ENCODE measurements around the gene FGF12. TPM values are rescaled to one million over a fixed set of nuclear protein-coding genes. Genes with fewer than 3 reads are reported as not detected.
"Not testable (repeated sequence)": the region's sequence is repeated elsewhere in the genome, so short reads cannot be mapped to it uniquely, and the experiment has no call there.

The FGF12 gene
- total RNA-seq, 2 donors from 2014 or later, result 0.25 to 0.48 TPM

- Histone ChIP-seq H3K4me3 (no peak overlapping the region), H3K4me1 (no peaks in the 10 kb centered on the region), H3K36me3 (no peaks in the 10 kb centered on the region), H3K27me3 (no peaks in the 10 kb centered on the region), H3K9ac (ENCODE audit: low read depth in 2 of 2, low read length in 2 of 2) (no peak overlapping the region), H3K9me3 (no peaks in the 10 kb centered on the region), H3K27ac (no peak overlapping the region)
- intact Hi-C loops (cut with DNase I), result no loop called here
- no peak for DNase-seq
- TF ChIP-seq, protein P1, sequence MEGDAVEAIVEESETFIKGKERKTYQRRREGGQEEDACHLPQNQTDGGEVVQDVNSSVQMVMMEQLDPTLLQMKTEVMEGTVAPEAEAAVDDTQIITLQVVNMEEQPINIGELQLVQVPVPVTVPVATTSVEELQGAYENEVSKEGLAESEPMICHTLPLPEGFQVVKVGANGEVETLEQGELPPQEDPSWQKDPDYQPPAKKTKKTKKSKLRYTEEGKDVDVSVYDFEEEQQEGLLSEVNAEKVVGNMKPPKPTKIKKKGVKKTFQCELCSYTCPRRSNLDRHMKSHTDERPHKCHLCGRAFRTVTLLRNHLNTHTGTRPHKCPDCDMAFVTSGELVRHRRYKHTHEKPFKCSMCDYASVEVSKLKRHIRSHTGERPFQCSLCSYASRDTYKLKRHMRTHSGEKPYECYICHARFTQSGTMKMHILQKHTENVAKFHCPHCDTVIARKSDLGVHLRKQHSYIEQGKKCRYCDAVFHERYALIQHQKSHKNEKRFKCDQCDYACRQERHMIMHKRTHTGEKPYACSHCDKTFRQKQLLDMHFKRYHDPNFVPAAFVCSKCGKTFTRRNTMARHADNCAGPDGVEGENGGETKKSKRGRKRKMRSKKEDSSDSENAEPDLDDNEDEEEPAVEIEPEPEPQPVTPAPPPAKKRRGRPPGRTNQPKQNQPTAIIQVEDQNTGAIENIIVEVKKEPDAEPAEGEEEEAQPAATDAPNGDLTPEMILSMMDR (IDR thresholded peaks at IDR 0.05), result no peak
These were observed 129.8 kb downstream of the FGF12 start for GRCh38 chr3:192597506-192597905.

- H3K36me3 ChIP-seq, result no peaks in the 10 kb centered on the region
These were observed 148.6 kb downstream of the FGF12 start for GRCh38 chr3:192578729-192579128.

GRCh38 chr3:192577811-192578210 lies 149.5 kb downstream of the FGF12 start:
- H3K36me3 ChIP-seq, result no peaks in the 10 kb centered on the region
- H3K4me3 ChIP-seq, result no peak overlapping the region
- H3K9ac ChIP-seq (ENCODE audit: low read depth in 2 of 2, low read length in 2 of 2), result no peak overlapping the region
- no peaks in the 10 kb centered on the region for H3K4me1 ChIP-seq
- H3K9me3 ChIP-seq, result no peaks in the 10 kb centered on the region
- H3K27me3 ChIP-seq, result no peaks in the 10 kb centered on the region
- intact Hi-C loops (cut with DNase I), result no loop called here
- DNase-seq, result no peak
- TF ChIP-seq, protein P1 (IDR thresholded peaks at IDR 0.05), result no peak
- H3K27ac ChIP-seq, result no peak overlapping the region

More at GRCh38 chr3:192578729-192579128, 148.6 kb downstream of the FGF12 start:
- no peak overlapping the region for H3K27ac ChIP-seq
- intact Hi-C loops (cut with DNase I), result no loop called here
- no peak overlapping the region for H3K4me3 ChIP-seq
- H3K9ac ChIP-seq (ENCODE audit: low read depth in 2 of 2, low read length in 2 of 2), result no peak overlapping the region
- no peaks in the 10 kb centered on the region for H3K9me3 ChIP-seq
- DNase-seq, result no peak
- no peaks in the 10 kb centered on the region for H3K27me3 ChIP-seq
- TF ChIP-seq, protein P1 (IDR thresholded peaks at IDR 0.05), result no peak
- no peaks in the 10 kb centered on the region for H3K4me1 ChIP-seq

- TF ChIP-seq, protein P1 (IDR thresholded peaks at IDR 0.05), result no peak
- H3K9ac ChIP-seq (ENCODE audit: low read depth in 2 of 2, low read length in 2 of 2), result no peak overlapping the region
- no peak overlapping the region for H3K27ac ChIP-seq
- H3K36me3 ChIP-seq, result no peaks in the 10 kb centered on the region
- no peaks in the 10 kb centered on the region for H3K4me1 ChIP-seq
- intact Hi-C loops (cut with DNase I), result no loop called here
- H3K9me3 ChIP-seq, result no peaks in the 10 kb centered on the region
- no peak for DNase-seq
- H3K4me3 ChIP-seq, result no peak overlapping the region
- no peaks in the 10 kb centered on the region for H3K27me3 ChIP-seq
These were observed 150.1 kb downstream of the FGF12 start for GRCh38 chr3:192577271-192577670.

GRCh38 chr3:192576704-192577103 lies 150.6 kb downstream of the FGF12 start:
- DNase-seq; H3K4me3 ChIP-seq; H3K27ac ChIP-seq; intact Hi-C loops (cut with DNase I); H3K9me3 ChIP-seq; H3K27me3 ChIP-seq; H3K36me3 ChIP-seq; H3K9ac ChIP-seq (ENCODE audit: low read depth in 2 of 2, low read length in 2 of 2); H3K4me1 ChIP-seq: not testable (repeated sequence)

GRCh38 chr3:192575879-192576506 lies 151.3 kb downstream of the FGF12 start:
- intact Hi-C loops (cut with DNase I), result no loop called here
- no peak overlapping the region for H3K4me3 ChIP-seq
- TF ChIP-seq, protein P1 (IDR thresholded peaks at IDR 0.05), result no peak
- no peaks in the 10 kb centered on the region for H3K4me1 ChIP-seq
- H3K9me3 ChIP-seq, result no peaks in the 10 kb centered on the region
- no peaks in the 10 kb centered on the region for H3K36me3 ChIP-seq
- H3K9ac ChIP-seq (ENCODE audit: low read depth in 2 of 2, low read length in 2 of 2), result no peak overlapping the region
- no peak overlapping the region for H3K27ac ChIP-seq
- no peaks in the 10 kb centered on the region for H3K27me3 ChIP-seq
- no peak for DNase-seq
